ENCODE measurements around the gene SRD5A1.
A peak's percentile ranks its signal among the peaks of the same experiment; 100 is the strongest.
"Not testable (repeated sequence)": the region's sequence is repeated elsewhere in the genome, so short reads cannot be mapped to it uniquely, and the experiment has no call there.

SRD5A1 gene

DNA sequence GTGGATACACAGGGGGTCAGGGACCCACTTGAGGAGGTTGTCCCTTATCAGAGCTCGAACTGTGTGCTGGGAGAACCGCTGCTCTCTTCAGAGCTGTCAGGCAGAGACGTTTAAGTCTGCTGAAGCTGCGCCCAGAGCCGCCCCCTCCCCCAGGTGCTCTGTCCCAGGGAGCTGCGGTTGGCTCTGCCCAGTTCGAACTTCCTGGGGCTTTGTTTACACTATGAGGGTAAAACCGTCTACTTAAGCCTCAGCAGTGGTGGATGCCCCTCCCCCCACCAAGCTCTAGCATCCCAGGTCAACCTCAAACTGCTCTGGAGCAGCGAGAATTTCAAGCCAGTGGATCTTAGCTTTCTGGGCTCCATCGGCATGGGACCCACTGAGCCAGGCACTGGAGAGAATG lies 15.9 kb downstream of the SRD5A1 start:
- Histone ChIP-seq H3K27me3 (ENCODE audit: control insufficient read depth, insufficient read depth, low read length) (no peaks in the 10 kb centered on the region), H3K9ac (ENCODE audit: low read length) (no peak overlapping the region), H3K36me3 (ENCODE audit: control insufficient read depth, low read depth, low read length) (peaks cover 5% of the 10 kb centered on the region), H3K4me3 (ENCODE audit: low read length) (peak overlapping the region; percentile 17), H3K4me1 (ENCODE audit: control insufficient read depth, low read depth, low read length) (peaks cover 6% of the 10 kb centered on the region), H3K27ac (ENCODE audit: low read length) (no peak overlapping the region), H3K9me3 (ENCODE audit: control insufficient read depth, low read depth, low read length) (no peaks in the 10 kb centered on the region)

DNA sequence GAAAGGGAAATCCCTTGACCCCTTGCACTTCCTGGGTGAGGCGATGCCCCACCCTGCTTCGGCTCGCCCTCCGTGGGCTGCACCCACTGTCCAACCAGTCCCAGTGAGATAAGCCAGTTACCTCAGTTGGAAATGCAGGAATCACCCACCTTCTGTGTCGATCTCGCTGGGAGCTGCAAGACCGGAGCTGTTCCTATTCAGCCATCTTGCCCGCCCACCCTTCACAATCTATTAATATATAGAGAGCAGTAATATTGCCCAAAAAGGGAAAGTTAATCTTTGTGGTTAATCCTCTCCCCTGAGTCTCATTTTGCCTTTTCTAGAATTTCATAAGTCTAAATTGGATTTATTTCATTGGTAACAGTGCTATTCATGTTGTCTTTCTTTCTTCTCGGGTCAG lies 16.4 kb downstream of the SRD5A1 start:
- Histone ChIP-seq H3K9ac (ENCODE audit: low read length) (no peak overlapping the region), H3K36me3 (ENCODE audit: control insufficient read depth, low read depth, low read length) (peaks cover 5% of the 10 kb centered on the region), H3K9me3 (ENCODE audit: control insufficient read depth, low read depth, low read length) (no peaks in the 10 kb centered on the region), H3K27ac (ENCODE audit: low read length) (no peak overlapping the region), H3K27me3 (ENCODE audit: control insufficient read depth, insufficient read depth, low read length) (no peaks in the 10 kb centered on the region), H3K4me3 (ENCODE audit: low read length) (peak overlapping the region; percentile 17), H3K4me1 (ENCODE audit: control insufficient read depth, low read depth, low read length) (peaks cover 6% of the 10 kb centered on the region)

DNA sequence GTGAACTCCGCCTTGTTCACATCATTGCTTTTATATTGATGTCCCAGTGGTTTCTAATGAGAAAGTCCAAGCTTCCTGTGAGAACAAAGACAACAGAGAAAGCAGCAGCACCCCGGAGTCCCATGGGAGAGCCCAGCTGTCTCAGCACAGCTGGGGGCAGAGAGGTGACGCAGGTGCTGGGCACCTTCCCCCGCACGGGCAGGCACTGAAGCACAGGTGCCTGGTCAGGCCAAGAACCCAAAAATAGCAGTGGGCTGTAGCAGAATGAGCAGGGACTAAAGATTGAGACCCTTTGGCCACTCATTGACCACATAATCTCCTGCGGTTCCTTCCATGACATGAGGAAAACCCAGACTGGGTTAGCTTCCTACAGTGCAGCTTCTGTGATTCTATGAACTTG lies 18.8 kb downstream of the SRD5A1 start:
- H3K4me3 ChIP-seq (ENCODE audit: low read length): no peak overlapping the region
- no peaks in the 10 kb centered on the region for H3K9me3 ChIP-seq (ENCODE audit: control insufficient read depth, low read depth, low read length)
- H3K36me3 ChIP-seq (ENCODE audit: control insufficient read depth, low read depth, low read length): peaks cover 23% of the 10 kb centered on the region
- no peaks in the 10 kb centered on the region for H3K27me3 ChIP-seq (ENCODE audit: control insufficient read depth, insufficient read depth, low read length)
- no peak overlapping the region for H3K9ac ChIP-seq (ENCODE audit: low read length)
- H3K4me1 ChIP-seq (ENCODE audit: control insufficient read depth, low read depth, low read length): peaks cover 6% of the 10 kb centered on the region
- no peak overlapping the region for H3K27ac ChIP-seq (ENCODE audit: low read length)

DNA sequence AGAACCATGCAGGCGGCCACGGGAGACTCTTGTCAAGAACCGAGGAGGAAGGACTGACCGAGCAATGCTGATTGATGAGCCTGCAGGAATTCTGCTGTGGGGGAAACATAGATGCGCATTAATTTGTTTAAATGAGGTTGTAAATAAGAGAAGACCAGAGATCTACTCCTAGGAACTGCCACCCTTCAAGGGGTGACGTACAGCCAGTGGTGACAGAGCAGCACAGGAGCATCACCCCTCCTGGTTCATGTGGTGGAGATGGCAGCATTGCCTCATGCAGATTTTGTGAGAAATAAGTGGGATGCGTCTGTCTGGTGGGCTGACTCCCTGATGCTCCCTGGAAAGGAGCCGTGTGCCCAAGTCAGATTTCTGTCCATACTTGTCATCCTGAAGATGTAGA lies 22.2 kb downstream of the SRD5A1 start:
- Histone ChIP-seq H3K36me3 (ENCODE audit: control insufficient read depth, low read depth, low read length) (peaks cover 38% of the 10 kb centered on the region), H3K9ac (ENCODE audit: low read length) (no peak overlapping the region)

DNA sequence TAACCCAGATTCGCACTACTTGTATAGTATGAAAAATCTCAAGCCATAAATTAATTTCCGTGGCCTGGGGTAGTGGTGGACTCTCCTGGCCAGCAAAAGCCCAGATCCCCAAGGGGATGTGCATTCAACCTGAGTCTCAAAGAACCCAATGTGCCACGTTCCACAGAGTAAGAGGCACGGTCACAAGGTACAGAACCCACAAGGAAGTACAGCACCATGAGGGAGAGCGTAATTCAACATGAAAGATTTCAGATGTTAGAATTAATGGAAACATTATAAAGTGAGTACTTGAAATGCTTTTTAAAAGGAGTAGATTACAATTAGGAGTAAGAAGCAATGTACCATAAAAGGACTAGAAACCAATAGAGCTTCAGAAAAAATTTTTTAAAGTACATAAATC lies 23.4 kb downstream of the SRD5A1 start:
- H3K9ac ChIP-seq (ENCODE audit: low read length): no peak overlapping the region
- H3K27ac ChIP-seq (ENCODE audit: low read length): no peak overlapping the region
- no peak overlapping the region for H3K4me3 ChIP-seq (ENCODE audit: low read length)
- H3K4me1 ChIP-seq (ENCODE audit: control insufficient read depth, low read depth, low read length): no peaks in the 10 kb centered on the region
- H3K27me3 ChIP-seq (ENCODE audit: control insufficient read depth, insufficient read depth, low read length): no peaks in the 10 kb centered on the region
- H3K9me3 ChIP-seq (ENCODE audit: control insufficient read depth, low read depth, low read length): no peaks in the 10 kb centered on the region
- H3K36me3 ChIP-seq (ENCODE audit: control insufficient read depth, low read depth, low read length): peaks cover 38% of the 10 kb centered on the region

More for the DNA sequence above, 22.2 kb downstream of the SRD5A1 start:
- Histone ChIP-seq H3K27ac (ENCODE audit: low read length) (no peak overlapping the region), H3K9me3 (ENCODE audit: control insufficient read depth, low read depth, low read length) (no peaks in the 10 kb centered on the region), H3K4me1 (ENCODE audit: control insufficient read depth, low read depth, low read length) (no peaks in the 10 kb centered on the region), H3K27me3 (ENCODE audit: control insufficient read depth, insufficient read depth, low read length) (no peaks in the 10 kb centered on the region), H3K4me3 (ENCODE audit: low read length) (no peak overlapping the region)

DNA sequence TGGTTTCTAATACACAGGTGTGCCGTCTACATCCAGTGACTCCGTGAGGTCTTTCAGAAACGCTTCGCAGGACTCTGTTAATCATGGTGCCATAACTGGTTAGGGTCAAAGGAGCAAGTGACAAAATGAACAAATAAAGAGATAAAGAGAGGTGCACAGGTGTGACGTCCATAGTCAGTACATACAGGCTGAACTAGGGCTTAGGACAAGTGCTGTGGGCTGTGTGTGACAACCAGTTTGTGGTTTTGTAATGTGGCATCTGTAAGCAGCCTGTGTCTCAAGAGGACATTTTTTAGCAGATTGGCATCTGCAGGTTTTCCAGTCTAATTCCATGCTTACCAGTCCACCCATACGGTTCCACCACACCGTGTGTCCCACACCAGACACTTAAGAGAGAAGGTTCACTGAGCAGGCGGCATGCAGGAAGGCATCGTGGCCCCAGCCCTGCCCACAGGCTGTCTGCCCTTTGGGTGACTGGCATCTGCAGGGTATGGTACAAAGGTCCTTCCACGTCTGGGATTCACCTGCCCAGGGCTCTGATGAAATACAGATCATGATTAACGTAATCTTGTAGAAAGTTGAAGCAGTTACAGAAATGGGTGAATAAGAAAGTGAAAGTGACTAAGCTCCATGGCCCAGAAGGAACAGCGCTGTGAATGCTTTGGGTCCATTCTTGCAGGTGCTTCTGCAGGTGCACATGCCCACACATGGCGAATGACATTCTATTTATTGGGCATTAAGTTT lies 26.9 kb downstream of the SRD5A1 start:
- Histone ChIP-seq H3K36me3 (ENCODE audit: control insufficient read depth, low read depth, low read length) (peaks cover 33% of the 10 kb centered on the region), H3K4me3 (ENCODE audit: low read length) (no peak overlapping the region), H3K27me3 (ENCODE audit: control insufficient read depth, insufficient read depth, low read length) (no peaks in the 10 kb centered on the region), H3K27ac (ENCODE audit: low read length) (no peak overlapping the region), H3K4me1 (ENCODE audit: control insufficient read depth, low read depth, low read length) (no peaks in the 10 kb centered on the region), H3K9me3 (ENCODE audit: control insufficient read depth, low read depth, low read length) (no peaks in the 10 kb centered on the region), H3K9ac (ENCODE audit: low read length) (no peak overlapping the region)

DNA sequence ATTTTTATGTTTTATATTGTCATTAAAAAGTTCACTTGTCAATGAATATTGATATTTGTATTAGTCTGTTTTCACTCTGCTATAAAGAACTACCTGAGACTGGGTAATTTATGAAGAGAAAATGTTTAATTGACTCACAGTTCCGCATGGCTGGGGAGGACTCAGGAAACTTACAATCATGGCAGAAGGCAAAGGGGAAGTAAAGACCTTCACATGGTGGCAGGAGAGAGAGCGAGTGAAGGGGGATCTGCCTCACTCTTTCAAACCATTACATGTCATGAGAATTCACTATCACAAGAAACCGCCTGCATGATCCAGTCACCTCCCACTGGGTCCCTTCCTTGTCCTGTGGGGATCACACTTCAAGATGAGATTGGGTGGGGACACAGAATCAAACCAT lies 27.4 kb downstream of the SRD5A1 start:
- no peak overlapping the region for H3K4me3 ChIP-seq (ENCODE audit: low read length)
- H3K27me3 ChIP-seq (ENCODE audit: control insufficient read depth, insufficient read depth, low read length): no peaks in the 10 kb centered on the region
- no peaks in the 10 kb centered on the region for H3K4me1 ChIP-seq (ENCODE audit: control insufficient read depth, low read depth, low read length)
- H3K9ac ChIP-seq (ENCODE audit: low read length): no peak overlapping the region
- H3K27ac ChIP-seq (ENCODE audit: low read length): no peak overlapping the region
- peaks cover 28% of the 10 kb centered on the region for H3K36me3 ChIP-seq (ENCODE audit: control insufficient read depth, low read depth, low read length)
- H3K9me3 ChIP-seq (ENCODE audit: control insufficient read depth, low read depth, low read length): no peaks in the 10 kb centered on the region

DNA sequence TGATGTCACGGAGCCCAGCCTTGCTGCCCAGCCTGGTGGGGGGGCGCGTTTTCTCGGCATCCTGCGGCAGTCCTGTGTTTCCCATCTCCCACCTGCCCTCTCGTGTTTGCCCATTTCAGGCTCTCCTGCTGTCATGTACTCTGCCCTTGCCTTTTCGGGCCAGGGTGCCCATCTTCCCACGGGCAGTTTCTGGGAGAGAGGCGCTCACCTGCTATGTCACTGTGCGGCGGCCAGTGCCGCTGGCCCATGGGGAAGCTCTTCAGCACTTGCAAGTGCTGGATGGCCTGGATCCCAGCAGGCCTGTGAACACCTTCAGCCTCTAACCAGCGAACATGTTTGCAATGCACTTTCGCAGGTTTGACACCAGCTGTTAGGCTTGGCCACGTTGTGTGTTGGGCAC lies 33.5 kb downstream of the SRD5A1 start:
- Histone ChIP-seq H3K4me1 (ENCODE audit: control insufficient read depth, low read depth, low read length) (peaks cover 11% of the 10 kb centered on the region), H3K27ac (ENCODE audit: low read length) (no peak overlapping the region), H3K36me3 (ENCODE audit: control insufficient read depth, low read depth, low read length) (no peaks in the 10 kb centered on the region), H3K27me3 (ENCODE audit: control insufficient read depth, insufficient read depth, low read length) (no peaks in the 10 kb centered on the region), H3K9me3 (ENCODE audit: control insufficient read depth, low read depth, low read length) (no peaks in the 10 kb centered on the region), H3K9ac (ENCODE audit: low read length) (no peak overlapping the region), H3K4me3 (ENCODE audit: low read length) (no peak overlapping the region)

DNA sequence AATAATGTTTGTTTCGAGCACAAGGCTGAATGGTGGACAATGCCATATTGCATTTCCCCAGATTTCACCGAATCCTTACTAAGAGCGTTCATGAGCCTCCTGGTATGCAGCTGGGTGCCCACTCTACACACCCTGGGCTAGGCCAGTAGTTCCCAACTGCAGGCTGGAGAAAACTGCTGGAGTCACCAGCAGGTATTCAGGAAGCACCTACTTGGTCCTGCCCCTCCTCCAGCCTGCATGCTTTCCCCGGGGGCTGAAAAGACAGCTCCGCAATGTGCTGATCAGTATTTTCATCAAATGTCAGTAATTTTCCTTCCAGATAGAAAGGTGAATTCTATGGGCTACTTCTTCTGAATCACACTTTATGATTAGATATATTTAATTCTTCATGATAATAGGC lies 34.4 kb downstream of the SRD5A1 start:
- Histone ChIP-seq H3K27me3 (ENCODE audit: control insufficient read depth, insufficient read depth, low read length) (no peaks in the 10 kb centered on the region), H3K9ac (ENCODE audit: low read length) (no peak overlapping the region), H3K9me3 (ENCODE audit: control insufficient read depth, low read depth, low read length) (no peaks in the 10 kb centered on the region), H3K36me3 (ENCODE audit: control insufficient read depth, low read depth, low read length) (no peaks in the 10 kb centered on the region), H3K27ac (ENCODE audit: low read length) (no peak overlapping the region), H3K4me3 (ENCODE audit: low read length) (no peak overlapping the region), H3K4me1 (ENCODE audit: control insufficient read depth, low read depth, low read length) (peaks cover 11% of the 10 kb centered on the region)

DNA sequence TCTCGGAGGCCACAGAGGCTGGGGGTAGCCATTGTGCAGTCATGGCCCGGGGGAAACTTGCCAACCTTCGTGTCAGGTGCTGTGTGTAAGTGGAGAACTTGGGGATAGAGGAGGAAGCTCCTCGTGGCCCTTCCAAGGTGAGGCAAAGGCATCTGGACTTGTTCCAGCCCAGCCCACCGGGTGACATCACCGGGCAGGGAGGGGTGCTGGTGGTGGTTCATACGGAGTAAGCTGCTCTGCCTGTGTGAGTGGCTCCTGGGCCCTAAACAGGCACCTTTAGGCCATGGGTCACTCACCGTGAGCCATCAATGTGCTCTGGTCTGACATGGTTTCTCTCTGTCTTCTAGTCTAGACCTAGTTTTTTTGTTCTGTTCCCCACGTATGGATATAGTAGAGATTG lies 35.5 kb downstream of the SRD5A1 start:
- not testable (repeated sequence) for H3K9ac ChIP-seq (ENCODE audit: low read length); H3K4me3 ChIP-seq (ENCODE audit: low read length); H3K36me3 ChIP-seq (ENCODE audit: control insufficient read depth, low read depth, low read length); H3K9me3 ChIP-seq (ENCODE audit: control insufficient read depth, low read depth, low read length); H3K27me3 ChIP-seq (ENCODE audit: control insufficient read depth, insufficient read depth, low read length); H3K27ac ChIP-seq (ENCODE audit: low read length)
- peaks cover 11% of the 10 kb centered on the region for H3K4me1 ChIP-seq (ENCODE audit: control insufficient read depth, low read depth, low read length)

DNA sequence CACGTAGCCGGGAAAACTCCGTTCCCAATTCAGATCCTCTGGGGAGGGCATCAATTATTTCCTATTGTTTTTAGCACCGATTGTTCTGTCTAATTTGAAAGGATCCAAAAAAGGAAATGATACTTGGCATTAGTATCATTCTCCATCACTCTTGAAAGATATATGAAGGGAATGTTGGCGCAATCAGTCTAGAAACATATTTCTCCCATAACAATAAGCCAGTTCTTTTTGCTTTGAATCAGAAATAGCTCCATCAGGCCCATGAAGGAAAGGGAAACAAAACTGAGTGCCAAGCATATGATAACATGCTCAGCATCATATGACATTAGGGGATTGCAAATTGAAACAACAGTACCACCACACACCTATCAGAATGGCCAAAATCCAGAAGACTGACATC lies 39.8 kb downstream of the SRD5A1 start:
- peaks cover 7% of the 10 kb centered on the region for H3K9me3 ChIP-seq (ENCODE audit: control insufficient read depth, low read depth, low read length)
- H3K27ac ChIP-seq (ENCODE audit: low read length): no peak overlapping the region
- peaks cover 4% of the 10 kb centered on the region for H3K4me1 ChIP-seq (ENCODE audit: control insufficient read depth, low read depth, low read length)
- no peaks in the 10 kb centered on the region for H3K27me3 ChIP-seq (ENCODE audit: control insufficient read depth, insufficient read depth, low read length)
- no peak overlapping the region for H3K4me3 ChIP-seq (ENCODE audit: low read length)
- H3K9ac ChIP-seq (ENCODE audit: low read length): no peak overlapping the region
- H3K36me3 ChIP-seq (ENCODE audit: control insufficient read depth, low read depth, low read length): no peaks in the 10 kb centered on the region

DNA sequence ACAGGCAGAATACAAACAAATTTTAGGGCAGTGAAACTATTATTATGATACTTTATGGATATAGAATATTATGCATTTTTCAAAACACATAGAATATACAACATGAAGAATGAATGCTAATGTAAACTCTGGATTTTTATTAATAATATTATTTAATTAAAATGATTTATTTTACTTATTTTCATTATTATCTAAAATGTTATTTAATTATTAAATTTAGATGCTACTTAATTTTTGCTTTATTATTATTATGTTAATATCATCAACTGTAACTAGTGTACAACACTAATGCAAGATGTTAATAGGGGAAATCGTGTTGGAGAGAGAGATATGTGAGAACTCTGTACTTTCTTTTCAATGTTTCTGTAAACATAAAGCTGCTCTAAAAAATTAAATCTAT lies 40.7 kb downstream of the SRD5A1 start:
- Histone ChIP-seq H3K9ac (ENCODE audit: low read length) (no peak overlapping the region), H3K4me1 (ENCODE audit: control insufficient read depth, low read depth, low read length) (no peaks in the 10 kb centered on the region), H3K4me3 (ENCODE audit: low read length) (no peak overlapping the region), H3K27ac (ENCODE audit: low read length) (no peak overlapping the region), H3K27me3 (ENCODE audit: control insufficient read depth, insufficient read depth, low read length) (no peaks in the 10 kb centered on the region), H3K36me3 (ENCODE audit: control insufficient read depth, low read depth, low read length) (no peaks in the 10 kb centered on the region), H3K9me3 (ENCODE audit: control insufficient read depth, low read depth, low read length) (peaks cover 7% of the 10 kb centered on the region)
